Body of pancreas (tissue), 4 donors: ENCODE results near the gene PSD4.

Experiments
- POLR2A ChIP-seq, 3 donors: fragments of 450-650 bp; IDR thresholded peaks; one replicate each; pipeline ENCODE4 v1.6.1; 2016; ENCODE audit warnings: antibody characterized with exemption in 3 of 3, mild to moderate bottlenecking in 2 of 3
- TF ChIP-seq, protein P1 (sequence below), 7 experiments: fragments of 450-650 bp in 4 of 7; fragments of 200-600 bp in 3 of 7; sonication (generic) in 3 of 7; IDR thresholded peaks; one replicate each; pipeline ENCODE4 v1.5.1; 2016 to 2019; ENCODE audit warnings: antibody characterized with exemption in 7 of 7

DNA sequence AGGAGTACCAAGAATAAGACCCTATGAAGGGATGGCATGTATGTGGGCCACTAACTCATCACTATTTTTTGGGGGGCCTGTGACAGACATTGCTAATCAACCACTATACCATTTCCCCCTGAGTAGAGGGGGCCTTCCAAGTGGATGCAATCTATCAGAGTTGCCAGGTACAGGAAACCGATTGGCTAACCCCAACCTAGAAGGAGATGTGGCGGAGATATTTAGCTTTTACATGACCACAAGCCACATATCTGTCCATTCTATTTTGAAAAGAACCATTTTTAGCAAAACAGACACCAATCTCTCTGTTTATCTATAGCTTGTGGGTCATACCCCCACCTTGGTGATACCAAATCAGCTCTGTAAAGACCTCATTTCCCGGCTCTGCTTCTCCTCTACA is 53.9 kb downstream of the PSD4 start:
- TF ChIP-seq, protein P1, sequence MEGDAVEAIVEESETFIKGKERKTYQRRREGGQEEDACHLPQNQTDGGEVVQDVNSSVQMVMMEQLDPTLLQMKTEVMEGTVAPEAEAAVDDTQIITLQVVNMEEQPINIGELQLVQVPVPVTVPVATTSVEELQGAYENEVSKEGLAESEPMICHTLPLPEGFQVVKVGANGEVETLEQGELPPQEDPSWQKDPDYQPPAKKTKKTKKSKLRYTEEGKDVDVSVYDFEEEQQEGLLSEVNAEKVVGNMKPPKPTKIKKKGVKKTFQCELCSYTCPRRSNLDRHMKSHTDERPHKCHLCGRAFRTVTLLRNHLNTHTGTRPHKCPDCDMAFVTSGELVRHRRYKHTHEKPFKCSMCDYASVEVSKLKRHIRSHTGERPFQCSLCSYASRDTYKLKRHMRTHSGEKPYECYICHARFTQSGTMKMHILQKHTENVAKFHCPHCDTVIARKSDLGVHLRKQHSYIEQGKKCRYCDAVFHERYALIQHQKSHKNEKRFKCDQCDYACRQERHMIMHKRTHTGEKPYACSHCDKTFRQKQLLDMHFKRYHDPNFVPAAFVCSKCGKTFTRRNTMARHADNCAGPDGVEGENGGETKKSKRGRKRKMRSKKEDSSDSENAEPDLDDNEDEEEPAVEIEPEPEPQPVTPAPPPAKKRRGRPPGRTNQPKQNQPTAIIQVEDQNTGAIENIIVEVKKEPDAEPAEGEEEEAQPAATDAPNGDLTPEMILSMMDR (IDR thresholded peaks at IDR 0.05), result no peak
- no peak for TF ChIP-seq POLR2A (IDR thresholded peaks at IDR 0.05)
